Psoas muscle (tissue), 8 donors: ENCODE results near the gene GAN. TPM values are rescaled to one million over a fixed set of nuclear protein-coding genes. Genes with fewer than 3 reads are reported as not detected.

ENCODE experiments used
- ATAC-seq, 4 donors: fragments of 200-7000 bp; cut with Tn5 transposase; one replicate each; pipeline ENCODE4 v1.9.1; 2020; ENCODE audit warnings: moderate library complexity in 3 of 4, mild to moderate bottlenecking in 2 of 4
- DNase-seq, 2 donors: peaks; one replicate each; pipeline ENCODE4 v3.0.0-alpha.2; 2020
- H3K27ac ChIP-seq: fragments of 200-600 bp; one replicate; pipeline ENCODE4 v1.8.0; 2022
- H3K27me3 ChIP-seq, 3 donors: fragments of 200-600 bp in 1 of 3; one replicate each; pipeline versions ENCODE4 v1.6.1 to v1.8.0; 2013 to 2022; ENCODE audit warnings: low read length in 2 of 3, mild to moderate bottlenecking in 2 of 3, moderate library complexity in 1 of 3; ENCODE audit not compliant: insufficient read depth in 3 of 3
- H3K36me3 ChIP-seq, 2 donors: fragments of 200-600 bp in 1 of 2; one replicate each; pipeline versions ENCODE4 v1.6.1 to v1.8.0; 2013 to 2022; ENCODE audit warnings: low read depth in 1 of 2, mild to moderate bottlenecking in 1 of 2, moderate library complexity in 1 of 2; ENCODE audit not compliant: insufficient read depth in 1 of 2
- H3K4me1 ChIP-seq: fragments of 200-600 bp; one replicate; pipeline ENCODE4 v1.8.0; 2022
- H3K4me3 ChIP-seq: fragments of 200-600 bp; one replicate; pipeline ENCODE4 v1.8.0; 2022; ENCODE audit warnings: mild to moderate bottlenecking
- H3K9me3 ChIP-seq: fragments of 200-600 bp; one replicate; pipeline ENCODE4 v1.8.0; 2022
- CTCF ChIP-seq: fragments of 200-600 bp; IDR thresholded peaks from one replicate; pipeline ENCODE4 v1.8.0; 2022; ENCODE audit warnings: antibody characterized with exemption
- WGBS, 3 donors: extraction: QIAGEN DNeasy Blood & Tissue Kit; methylation state at CpG; one replicate each; pipeline versions ENCODE4 v1.1.6 to v1.1.7; 2013; 5-methylcytosine and 5-hydroxymethylcytosine counted together
- intact Hi-C, 2 donors: fragments of 100-400 bp; cut with DNase I; formaldehyde crosslinking; loops; one replicate each; pipeline versions ENCODE4 v1.11.0 to v1.14.2; 2022
- polyA plus RNA-seq, 3 donors: library from polyadenylated mRNA; stranded (reverse); fragments of 200-250 nt; gene quantifications; one replicate each; pipeline ENCODE4 v1.2.3, GENCODE V29; 2013
- total RNA-seq, 4 donors: library from RNA; stranded (reverse); fragmentation: NEBNext Ultra II Directional in 2 of 4; extraction: Animal tissue kit (Norgen Biotek cat#: 25700) in 2 of 4; gene quantifications; one replicate each; pipeline versions ENCODE4 v1.2.1 to v1.2.4, GENCODE V29; 2021 to 2023
- donor health status: healthy with polysubstance abuse.
- donor health status: DM: no; HTN: no; CAD: no; lungs with moderate emphysema.
- donor health status: Bipolar disorder and iron deficiency.
- donor health status: healthy.
- donor health status: DM: yes; HTN: yes; CAD: no.
- donor health status: DM: no; HTN: no; CAD: no.
- donor health status: DM: no; HTN: no; CAD: no.
- donor health status: DM: yes; HTN: yes; CAD: no.

Gene GAN
- total and polyA plus RNA-seq, 7 donors: 1.0 to 8.3 (median 5.5) TPM

DNA sequence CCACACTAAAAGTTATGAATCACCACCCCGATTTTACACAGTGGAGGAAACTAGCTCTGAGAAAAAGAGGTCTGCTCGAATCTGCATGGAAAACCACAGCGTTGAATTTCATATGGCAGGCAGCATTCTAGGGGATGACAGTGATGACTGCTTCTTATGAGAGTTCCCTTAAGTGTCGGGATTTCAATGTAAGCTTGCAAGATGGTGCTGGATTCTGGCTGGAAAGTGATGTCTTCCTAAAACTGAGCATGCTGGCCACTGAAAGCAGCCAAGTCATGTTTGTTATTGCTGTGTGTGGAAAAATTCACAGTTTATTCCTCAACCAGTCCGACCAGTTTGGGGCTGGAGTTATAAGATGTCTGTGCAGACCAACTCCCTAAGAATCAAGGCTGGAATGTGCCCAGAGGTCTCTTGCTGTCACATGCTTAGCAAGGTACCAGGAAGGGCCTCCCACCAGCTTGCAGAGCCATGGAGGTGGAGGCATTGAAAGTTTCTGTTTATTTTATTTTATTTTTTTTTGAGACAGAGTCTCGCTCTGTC, 37.2 kb upstream of the GAN start:
- no peak overlapping the region for H3K4me3 ChIP-seq
- ATAC-seq (no peak), DNase-seq (no peak)
- no peaks in the 10 kb centered on the region for H3K4me1 ChIP-seq
- no peak for TF ChIP-seq CTCF
- intact Hi-C loops: no loop called here
- H3K27ac ChIP-seq: no peak overlapping the region
- H3K27me3 ChIP-seq: no peaks in the 10 kb centered on the region
- 73 to 80% (median 75%) methylated on average over 6 of the region's 6 CpGs for WGBS, 3 donors
- H3K9me3 ChIP-seq: no peaks in the 10 kb centered on the region
- no peaks in the 10 kb centered on the region for H3K36me3 ChIP-seq

GRCh38 chr16:81278526-81278925, 36.2 kb upstream of the GAN start:
- no peak overlapping the region for H3K4me3 ChIP-seq
- no peaks in the 10 kb centered on the region for H3K27me3 ChIP-seq
- DNase-seq (no peak), ATAC-seq (no peak)
- H3K4me1 ChIP-seq: no peaks in the 10 kb centered on the region
- no peaks in the 10 kb centered on the region for H3K9me3 ChIP-seq
- no peaks in the 10 kb centered on the region for H3K36me3 ChIP-seq
- no peak overlapping the region for H3K27ac ChIP-seq
- no peak for TF ChIP-seq CTCF
- intact Hi-C loops: no loop called here
- WGBS, 3 donors: 92 to 93% (median 93%) methylated on average over 4 of the region's 4 CpGs

DNA sequence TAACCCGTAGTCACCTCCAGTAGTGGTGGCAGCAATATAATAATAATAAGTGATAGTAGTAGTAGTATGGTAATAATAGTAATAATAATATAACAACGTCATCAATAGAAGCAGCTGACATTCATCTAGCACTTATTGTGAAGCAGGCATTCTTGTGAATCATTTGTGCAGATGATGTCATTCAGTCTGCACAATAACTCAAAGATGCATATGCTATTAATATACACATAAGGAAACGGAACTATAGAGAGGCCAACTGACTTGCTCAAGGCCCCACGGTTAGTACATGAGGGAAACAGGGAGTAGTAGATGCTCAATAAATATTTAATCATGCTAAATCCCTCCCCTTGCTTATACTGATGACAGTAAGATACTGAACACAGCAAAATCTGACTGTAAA, 35.4 kb upstream of the GAN start:
- 54 to 58% (median 55%) methylated on average over 4 of the region's 4 CpGs for WGBS, 3 donors
- Histone ChIP-seq H3K27me3 (no peaks in the 10 kb centered on the region), H3K4me1 (no peaks in the 10 kb centered on the region)

GRCh38 chr16:81280393-81280792, 34.4 kb upstream of the GAN start:
- Histone ChIP-seq H3K9me3 (no peaks in the 10 kb centered on the region), H3K4me3 (no peak overlapping the region), H3K27me3 (no peaks in the 10 kb centered on the region), H3K27ac (no peak overlapping the region), H3K36me3 (no peaks in the 10 kb centered on the region), H3K4me1 (no peaks in the 10 kb centered on the region)
- no peak for ATAC-seq
- 57 to 61% (median 59%) methylated on average over 3 of the region's 3 CpGs for WGBS, 3 donors
- DNase-seq: no peak
- intact Hi-C loops: no loop called here
- no peak for TF ChIP-seq CTCF

More for the DNA sequence above, 35.4 kb upstream of the GAN start:
- no peak for ATAC-seq
- no peaks in the 10 kb centered on the region for H3K9me3 ChIP-seq
- no peak for DNase-seq
- H3K4me3 ChIP-seq: no peak overlapping the region
- H3K36me3 ChIP-seq: no peaks in the 10 kb centered on the region
- no peak for TF ChIP-seq CTCF
- H3K27ac ChIP-seq: no peak overlapping the region
- intact Hi-C loops: no loop called here

DNA sequence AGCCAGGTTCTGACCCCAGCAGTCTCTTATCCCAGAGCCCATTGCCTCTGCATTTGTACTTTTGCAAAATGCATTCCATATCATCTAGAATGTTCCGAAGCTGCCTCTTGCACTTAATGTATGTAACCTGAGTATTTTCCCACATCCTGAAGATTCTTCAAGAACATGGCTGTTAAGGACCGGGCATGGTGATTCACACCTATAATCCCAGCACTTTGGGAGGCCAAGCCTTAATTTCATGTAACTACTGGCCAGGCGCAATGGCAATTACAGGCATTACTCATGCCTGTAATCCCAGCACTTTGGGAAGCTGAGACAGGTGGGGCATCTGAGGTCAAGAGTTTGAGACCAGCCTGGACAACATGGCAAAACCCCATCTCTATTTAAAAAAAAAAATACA, 31.7 kb upstream of the GAN start:
- H3K36me3 ChIP-seq: no peaks in the 10 kb centered on the region
- no peak overlapping the region for H3K4me3 ChIP-seq
- 72 to 77% (median 74%) methylated on average over 3 of the region's 3 CpGs for WGBS, 3 donors
- H3K27me3 ChIP-seq: no peaks in the 10 kb centered on the region
- no peaks in the 10 kb centered on the region for H3K9me3 ChIP-seq
- ATAC-seq: no peak
- no peak overlapping the region for H3K27ac ChIP-seq
- no peak for DNase-seq
- H3K4me1 ChIP-seq: no peaks in the 10 kb centered on the region
- no peak for TF ChIP-seq CTCF
- intact Hi-C loops: no loop called here
